ENCODE results near the gene ANXA4.

ANXA4 gene

DNA sequence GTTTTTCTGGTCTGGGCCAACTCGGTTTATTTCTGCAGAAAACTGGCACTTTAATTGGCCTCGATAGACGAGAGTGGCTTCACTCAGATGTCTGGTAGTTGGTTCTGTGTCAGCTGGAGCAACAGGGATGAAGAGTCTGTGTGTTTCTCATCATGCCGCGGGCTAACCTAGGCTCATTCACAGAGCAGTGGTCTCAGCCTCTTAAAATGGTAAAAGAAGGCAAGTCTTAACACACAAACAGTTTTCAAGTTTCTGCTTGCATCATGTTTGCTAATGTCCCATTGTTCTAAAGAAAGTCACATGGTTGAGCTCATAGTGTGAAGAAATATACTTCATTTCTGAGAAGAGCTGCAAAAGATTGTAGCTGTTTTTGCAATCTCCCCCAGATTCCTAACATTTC, 37.5 kb upstream of the ANXA4 start:
- no peak for TF ChIP-seq FOXM1 (IDR thresholded peaks at IDR 0.05; ENCODE audit: borderline replicate concordance, low read depth)
- TF ChIP-seq YY1 (IDR thresholded peaks at IDR 0.05; ENCODE audit: low read depth) = no peak
- no peak for TF ChIP-seq TEAD4 (IDR thresholded peaks at IDR 0.05)
- TF ChIP-seq, protein P1, sequence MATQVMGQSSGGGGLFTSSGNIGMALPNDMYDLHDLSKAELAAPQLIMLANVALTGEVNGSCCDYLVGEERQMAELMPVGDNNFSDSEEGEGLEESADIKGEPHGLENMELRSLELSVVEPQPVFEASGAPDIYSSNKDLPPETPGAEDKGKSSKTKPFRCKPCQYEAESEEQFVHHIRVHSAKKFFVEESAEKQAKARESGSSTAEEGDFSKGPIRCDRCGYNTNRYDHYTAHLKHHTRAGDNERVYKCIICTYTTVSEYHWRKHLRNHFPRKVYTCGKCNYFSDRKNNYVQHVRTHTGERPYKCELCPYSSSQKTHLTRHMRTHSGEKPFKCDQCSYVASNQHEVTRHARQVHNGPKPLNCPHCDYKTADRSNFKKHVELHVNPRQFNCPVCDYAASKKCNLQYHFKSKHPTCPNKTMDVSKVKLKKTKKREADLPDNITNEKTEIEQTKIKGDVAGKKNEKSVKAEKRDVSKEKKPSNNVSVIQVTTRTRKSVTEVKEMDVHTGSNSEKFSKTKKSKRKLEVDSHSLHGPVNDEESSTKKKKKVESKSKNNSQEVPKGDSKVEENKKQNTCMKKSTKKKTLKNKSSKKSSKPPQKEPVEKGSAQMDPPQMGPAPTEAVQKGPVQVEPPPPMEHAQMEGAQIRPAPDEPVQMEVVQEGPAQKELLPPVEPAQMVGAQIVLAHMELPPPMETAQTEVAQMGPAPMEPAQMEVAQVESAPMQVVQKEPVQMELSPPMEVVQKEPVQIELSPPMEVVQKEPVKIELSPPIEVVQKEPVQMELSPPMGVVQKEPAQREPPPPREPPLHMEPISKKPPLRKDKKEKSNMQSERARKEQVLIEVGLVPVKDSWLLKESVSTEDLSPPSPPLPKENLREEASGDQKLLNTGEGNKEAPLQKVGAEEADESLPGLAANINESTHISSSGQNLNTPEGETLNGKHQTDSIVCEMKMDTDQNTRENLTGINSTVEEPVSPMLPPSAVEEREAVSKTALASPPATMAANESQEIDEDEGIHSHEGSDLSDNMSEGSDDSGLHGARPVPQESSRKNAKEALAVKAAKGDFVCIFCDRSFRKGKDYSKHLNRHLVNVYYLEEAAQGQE (IDR thresholded peaks at IDR 0.05; ENCODE audit: low read depth) = no peak
- no peak for TF ChIP-seq EGR1 (IDR thresholded peaks at IDR 0.05)
- TF ChIP-seq TCF12 (IDR thresholded peaks at IDR 0.05; ENCODE audit: low read depth) = no peak
- no peak for TF ChIP-seq CREB1 (IDR thresholded peaks at IDR 0.05; ENCODE audit: low read depth)
- no peak for TF ChIP-seq EP300 (IDR thresholded peaks at IDR 0.05; ENCODE audit: borderline replicate concordance)
- no peak for TF ChIP-seq TAF1 (IDR thresholded peaks at IDR 0.05; ENCODE audit: low read depth)
- TF ChIP-seq, protein P2, sequence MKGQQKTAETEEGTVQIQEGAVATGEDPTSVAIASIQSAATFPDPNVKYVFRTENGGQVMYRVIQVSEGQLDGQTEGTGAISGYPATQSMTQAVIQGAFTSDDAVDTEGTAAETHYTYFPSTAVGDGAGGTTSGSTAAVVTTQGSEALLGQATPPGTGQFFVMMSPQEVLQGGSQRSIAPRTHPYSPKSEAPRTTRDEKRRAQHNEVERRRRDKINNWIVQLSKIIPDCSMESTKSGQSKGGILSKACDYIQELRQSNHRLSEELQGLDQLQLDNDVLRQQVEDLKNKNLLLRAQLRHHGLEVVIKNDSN (IDR thresholded peaks at IDR 0.05) = no peak
- TF ChIP-seq, protein P3, sequence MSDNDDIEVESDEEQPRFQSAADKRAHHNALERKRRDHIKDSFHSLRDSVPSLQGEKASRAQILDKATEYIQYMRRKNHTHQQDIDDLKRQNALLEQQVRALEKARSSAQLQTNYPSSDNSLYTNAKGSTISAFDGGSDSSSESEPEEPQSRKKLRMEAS (IDR thresholded peaks at IDR 0.05) = no peak

- TF ChIP-seq, protein P1 (IDR thresholded peaks at IDR 0.05; ENCODE audit: low read depth) = no peak
- TF ChIP-seq EGR1 (IDR thresholded peaks at IDR 0.05) (no peak), FOXM1 (IDR thresholded peaks at IDR 0.05; ENCODE audit: borderline replicate concordance, low read depth) (no peak), RAD21 (IDR thresholded peaks at IDR 0.05; ENCODE audit: low read depth) (no peak), CREB1 (IDR thresholded peaks at IDR 0.05; ENCODE audit: low read depth) (no peak), TEAD4 (IDR thresholded peaks at IDR 0.05) (no peak), ZBTB7A (IDR thresholded peaks at IDR 0.05; ENCODE audit: low read depth) (no peak), TAF1 (IDR thresholded peaks at IDR 0.05; ENCODE audit: low read depth) (no peak), EP300 (IDR thresholded peaks at IDR 0.05; ENCODE audit: borderline replicate concordance) (no peak), CEBPB (IDR thresholded peaks at IDR 0.05) (no peak), YY1 (IDR thresholded peaks at IDR 0.05; ENCODE audit: low read depth) (no peak), NFIC (IDR thresholded peaks at IDR 0.05) (no peak), TCF12 (IDR thresholded peaks at IDR 0.05; ENCODE audit: low read depth) (no peak)
- TF ChIP-seq, protein P2 (IDR thresholded peaks at IDR 0.05) = no peak
- TF ChIP-seq, protein P3 (IDR thresholded peaks at IDR 0.05) = no peak
These were observed 32.6 kb upstream of the ANXA4 start for GRCh38 chr2:69709290-69709689.

DNA sequence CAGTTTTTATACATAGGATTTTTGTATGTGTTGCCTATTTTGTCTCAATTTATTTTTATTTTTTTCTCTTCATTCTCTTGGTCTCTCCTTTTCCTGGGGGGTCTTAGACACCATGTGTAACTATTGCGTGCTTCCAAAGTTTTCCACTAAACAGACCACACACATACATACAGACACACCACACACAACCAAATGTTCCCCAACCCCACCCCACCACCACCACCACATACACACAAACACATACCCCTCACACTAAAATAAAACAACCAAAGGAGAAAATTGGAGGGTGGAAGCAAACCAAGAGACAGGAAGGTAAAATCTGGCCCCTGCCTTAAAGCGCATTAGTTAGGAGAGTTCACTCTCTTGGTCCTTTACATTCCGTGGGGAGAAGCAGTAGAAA, 30.0 kb upstream of the ANXA4 start:
- TF ChIP-seq, protein P3 (IDR thresholded peaks at IDR 0.05) = no peak

DNA sequence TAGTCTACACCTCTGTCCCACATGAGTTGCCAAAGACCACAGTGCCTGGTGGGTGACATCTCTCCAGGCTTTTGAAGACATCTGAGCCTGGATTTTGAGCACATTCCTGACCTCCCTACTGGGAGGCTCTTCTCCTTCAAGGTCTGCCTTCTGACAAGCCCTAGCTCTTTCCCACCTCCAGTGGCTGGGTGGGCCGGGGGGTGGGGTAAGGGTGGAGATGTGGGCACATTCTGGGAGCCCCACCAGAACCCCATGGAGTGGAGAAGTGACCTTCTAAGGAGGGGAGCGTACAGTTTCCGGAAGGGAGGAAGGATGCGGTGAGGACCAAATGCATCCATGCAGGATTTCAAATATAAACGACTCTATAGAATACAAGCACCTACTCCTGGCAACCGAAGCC, 27.9 kb upstream of the ANXA4 start:
- TF ChIP-seq, protein P3 (IDR thresholded peaks at IDR 0.05) = no peak
- TF ChIP-seq, protein P1 (IDR thresholded peaks at IDR 0.05; ENCODE audit: low read depth) = no peak
- TF ChIP-seq EGR1 (IDR thresholded peaks at IDR 0.05) (no peak), RAD21 (IDR thresholded peaks at IDR 0.05; ENCODE audit: low read depth) (no peak), CEBPB (IDR thresholded peaks at IDR 0.05) (no peak), TEAD4 (IDR thresholded peaks at IDR 0.05) (no peak), TCF12 (IDR thresholded peaks at IDR 0.05; ENCODE audit: low read depth) (no peak), FOXM1 (IDR thresholded peaks at IDR 0.05; ENCODE audit: borderline replicate concordance, low read depth) (no peak), TAF1 (IDR thresholded peaks at IDR 0.05; ENCODE audit: low read depth) (no peak), YY1 (IDR thresholded peaks at IDR 0.05; ENCODE audit: low read depth) (no peak), EP300 (IDR thresholded peaks at IDR 0.05; ENCODE audit: borderline replicate concordance) (no peak), ZBTB7A (IDR thresholded peaks at IDR 0.05; ENCODE audit: low read depth) (no peak), CREB1 (IDR thresholded peaks at IDR 0.05; ENCODE audit: low read depth) (no peak), NFIC (IDR thresholded peaks at IDR 0.05) (no peak)
- TF ChIP-seq, protein P2 (IDR thresholded peaks at IDR 0.05) = no peak

Measured in Ishikawa (cell line).